BE2C (cell line): Measurements from ENCODE around the gene NBEAL1.
"Not testable (repeated sequence)": the region's sequence is repeated elsewhere in the genome, so short reads cannot be mapped to it uniquely, and the experiment has no call there.

Experiments used
- DNase-seq: peaks from one replicate; pipeline ENCODE4 v3.0.0-alpha.2; 2020
- H3K27me3 ChIP-seq: fragments of 250-450 bp; sonication (Bioruptor Pico); 2 replicates; pipeline ENCODE4 v1.5.1; 2020; ENCODE audit warnings: mild to moderate bottlenecking
- H3K36me3 ChIP-seq: fragments of 250-450 bp; sonication (Bioruptor Pico); 2 replicates; pipeline ENCODE4 v1.5.1; 2020; ENCODE audit warnings: mild to moderate bottlenecking
- H3K4me1 ChIP-seq: fragments of 250-450 bp; sonication (Bioruptor Pico); 2 replicates; pipeline ENCODE4 v1.5.1; 2020
- H3K4me3 ChIP-seq: 2 replicates; pipeline ENCODE4 v1.5.1; 2011; ENCODE audit warnings: low read depth, low read length
- H3K9me3 ChIP-seq: fragments of 250-450 bp; sonication (Bioruptor Pico); 2 replicates; pipeline ENCODE4 v1.5.1; 2020
- TF ChIP-seq, protein P1 (sequence below): IDR thresholded peaks from 2 replicates; pipeline ENCODE4 v1.5.1; 2012; ENCODE audit warnings: mild to moderate bottlenecking, low read depth, low read length

NBEAL1 gene

GRCh38 chr2:203080447-203081045, 65.9 kb downstream of the NBEAL1 start:
- no peak for DNase-seq
- no peaks in the 10 kb centered on the region for H3K9me3 ChIP-seq
- no peaks in the 10 kb centered on the region for H3K27me3 ChIP-seq
- H3K36me3 ChIP-seq, result no peaks in the 10 kb centered on the region
- TF ChIP-seq, protein P1, sequence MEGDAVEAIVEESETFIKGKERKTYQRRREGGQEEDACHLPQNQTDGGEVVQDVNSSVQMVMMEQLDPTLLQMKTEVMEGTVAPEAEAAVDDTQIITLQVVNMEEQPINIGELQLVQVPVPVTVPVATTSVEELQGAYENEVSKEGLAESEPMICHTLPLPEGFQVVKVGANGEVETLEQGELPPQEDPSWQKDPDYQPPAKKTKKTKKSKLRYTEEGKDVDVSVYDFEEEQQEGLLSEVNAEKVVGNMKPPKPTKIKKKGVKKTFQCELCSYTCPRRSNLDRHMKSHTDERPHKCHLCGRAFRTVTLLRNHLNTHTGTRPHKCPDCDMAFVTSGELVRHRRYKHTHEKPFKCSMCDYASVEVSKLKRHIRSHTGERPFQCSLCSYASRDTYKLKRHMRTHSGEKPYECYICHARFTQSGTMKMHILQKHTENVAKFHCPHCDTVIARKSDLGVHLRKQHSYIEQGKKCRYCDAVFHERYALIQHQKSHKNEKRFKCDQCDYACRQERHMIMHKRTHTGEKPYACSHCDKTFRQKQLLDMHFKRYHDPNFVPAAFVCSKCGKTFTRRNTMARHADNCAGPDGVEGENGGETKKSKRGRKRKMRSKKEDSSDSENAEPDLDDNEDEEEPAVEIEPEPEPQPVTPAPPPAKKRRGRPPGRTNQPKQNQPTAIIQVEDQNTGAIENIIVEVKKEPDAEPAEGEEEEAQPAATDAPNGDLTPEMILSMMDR, result no peak
- no peak overlapping the region for H3K4me3 ChIP-seq
- peaks cover 6% of the 10 kb centered on the region; the same call in 1 of the 2 replicates for H3K4me1 ChIP-seq

DNA sequence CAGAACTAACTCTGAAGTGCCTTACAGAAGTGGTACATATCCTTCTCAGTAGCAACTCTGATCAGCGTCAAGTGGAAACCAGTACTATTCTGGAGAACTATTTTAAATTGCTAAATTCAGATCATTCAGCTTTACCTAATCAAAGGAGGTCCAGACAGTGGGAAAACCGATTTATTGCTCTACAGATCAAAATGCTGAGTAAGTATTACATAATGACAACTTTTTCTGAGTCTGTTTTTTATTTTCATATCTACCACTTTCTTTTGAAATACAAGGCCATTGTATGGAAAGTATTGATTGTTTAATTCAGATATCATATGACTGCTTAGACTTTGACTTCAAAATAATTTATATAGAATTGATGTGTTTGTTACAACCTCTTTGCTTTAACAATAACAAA, 68.7 kb downstream of the NBEAL1 start:
- no peak overlapping the region for H3K4me3 ChIP-seq
- TF ChIP-seq, protein P1, result no peak
- H3K27me3 ChIP-seq, result no peaks in the 10 kb centered on the region
- no peaks in the 10 kb centered on the region for H3K36me3 ChIP-seq
- no peak for DNase-seq
- no peaks in the 10 kb centered on the region for H3K9me3 ChIP-seq
- peaks cover 6% of the 10 kb centered on the region; the same call in 1 of the 2 replicates for H3K4me1 ChIP-seq

DNA sequence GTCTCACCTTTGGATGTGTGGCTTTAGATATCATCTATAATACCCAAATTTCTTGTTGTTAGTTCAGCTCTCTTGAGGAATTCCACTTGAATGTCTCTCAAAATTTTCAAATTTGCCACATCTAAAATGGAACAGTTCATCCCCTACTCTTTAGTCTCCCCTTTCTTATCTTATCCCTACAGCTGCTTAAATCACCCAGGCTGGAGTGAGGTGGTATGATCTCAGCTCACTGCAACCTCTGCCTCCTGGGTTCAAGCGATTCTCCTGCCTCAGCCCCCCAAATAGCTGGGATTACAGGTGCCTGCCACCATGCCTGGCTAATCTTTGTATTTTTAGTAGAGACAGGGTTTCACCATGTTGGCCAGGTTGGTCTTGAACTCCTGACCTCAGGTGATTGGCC, 71.7 kb downstream of the NBEAL1 start:
- H3K4me1 ChIP-seq, H3K36me3 ChIP-seq, DNase-seq, H3K27me3 ChIP-seq, H3K4me3 ChIP-seq, H3K9me3 ChIP-seq: not testable (repeated sequence)

- not testable (repeated sequence) for H3K9me3 ChIP-seq, H3K4me1 ChIP-seq, H3K36me3 ChIP-seq, DNase-seq, H3K27me3 ChIP-seq, H3K4me3 ChIP-seq
Observed at GRCh38 chr2:203090721-203091120, 76.0 kb downstream of the NBEAL1 start.

DNA sequence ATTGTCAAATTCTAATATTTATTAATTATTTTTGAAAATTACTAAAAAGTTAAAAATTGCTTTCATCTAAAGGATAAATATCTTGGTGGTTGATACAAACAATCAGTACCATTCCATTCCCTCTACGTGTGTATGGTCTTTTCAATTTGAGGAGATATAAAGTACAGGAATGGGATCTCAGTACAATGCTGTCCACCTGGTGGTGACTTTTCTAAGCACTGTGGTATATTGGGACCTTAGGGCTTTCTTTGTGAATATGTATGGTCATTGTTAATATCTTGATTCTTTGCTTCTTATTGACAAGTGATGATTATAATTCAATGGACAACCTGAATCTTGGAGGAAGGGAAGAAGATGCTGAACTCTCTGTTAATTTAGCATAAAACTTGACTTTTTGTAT, 83.1 kb downstream of the NBEAL1 start:
- DNase-seq, result peak; percentile 10
- H3K36me3 ChIP-seq, result no peaks in the 10 kb centered on the region
- TF ChIP-seq, protein P1, result peak; percentile 63
- no peaks in the 10 kb centered on the region for H3K27me3 ChIP-seq
- no peak overlapping the region for H3K4me3 ChIP-seq
- no peaks in the 10 kb centered on the region for H3K9me3 ChIP-seq
- no peaks in the 10 kb centered on the region for H3K4me1 ChIP-seq

- not testable (repeated sequence) for H3K9me3 ChIP-seq, H3K4me3 ChIP-seq, H3K36me3 ChIP-seq, H3K27me3 ChIP-seq, H3K4me1 ChIP-seq, DNase-seq
Observed at GRCh38 chr2:203102357-203102756, 87.7 kb downstream of the NBEAL1 start.

GRCh38 chr2:203104273-203104672, 89.6 kb downstream of the NBEAL1 start:
- TF ChIP-seq, protein P1, result no peak
- DNase-seq, result no peak
- Histone ChIP-seq H3K9me3 (no peaks in the 10 kb centered on the region; the same call in 1 of the 2 replicates), H3K4me3 (no peak overlapping the region), H3K4me1 (peaks cover 4% of the 10 kb centered on the region), H3K27me3 (no peaks in the 10 kb centered on the region), H3K36me3 (no peaks in the 10 kb centered on the region)

GRCh38 chr2:203105996-203106395, 91.3 kb downstream of the NBEAL1 start:
- H3K4me1 ChIP-seq, result peaks cover 4% of the 10 kb centered on the region
- TF ChIP-seq, protein P1, result no peak
- H3K4me3 ChIP-seq, result no peak overlapping the region
- H3K36me3 ChIP-seq, result no peaks in the 10 kb centered on the region
- no peak for DNase-seq
- H3K9me3 ChIP-seq, result no peaks in the 10 kb centered on the region; the same call in 1 of the 2 replicates
- no peaks in the 10 kb centered on the region for H3K27me3 ChIP-seq

DNA sequence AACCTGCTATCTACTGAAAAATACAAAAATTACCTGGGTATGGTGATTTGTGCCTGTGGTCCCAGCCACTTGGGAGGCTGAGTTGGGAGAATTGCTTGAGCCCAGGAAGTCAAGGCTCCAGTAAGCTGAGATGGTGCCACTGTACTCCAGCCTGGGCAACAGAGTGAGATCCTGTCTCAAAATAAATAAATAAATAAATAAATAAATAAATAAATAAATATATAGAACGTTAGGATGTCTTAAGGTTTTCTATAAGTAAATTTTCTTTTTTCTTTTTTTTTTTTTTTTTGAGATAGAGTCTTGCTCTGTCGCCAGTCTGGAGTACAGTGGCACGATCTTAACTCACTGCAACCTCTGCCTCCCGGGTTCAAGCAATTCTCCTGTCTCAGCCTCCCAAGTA, 95.8 kb downstream of the NBEAL1 start:
- H3K27me3 ChIP-seq, H3K36me3 ChIP-seq, DNase-seq, H3K4me1 ChIP-seq, H3K4me3 ChIP-seq, H3K9me3 ChIP-seq: not testable (repeated sequence)
